SJSA1 (cell line): Measurements from ENCODE around the gene KLF2. TPM values are rescaled to one million over a fixed set of nuclear protein-coding genes. Genes with fewer than 3 reads are reported as not detected.

Source experiments
- DNase-seq, 2 experiments: peaks; one replicate each; pipeline ENCODE4 v3.0.0-alpha.2; 2015 to 2020; ENCODE audit warnings: low spot score in 2 of 2, low read depth in 1 of 2
- H3K27ac ChIP-seq: fragments of 250-450 bp; sonication (Bioruptor Pico); 2 replicates; pipeline ENCODE4 v1.5.1; 2020; ENCODE audit warnings: mild to moderate bottlenecking, moderate library complexity
- H3K27me3 ChIP-seq: fragments of 250-450 bp; sonication (Bioruptor Pico); replicated peaks from 2 replicates; pipeline ENCODE4 v1.5.1; 2020; ENCODE audit warnings: mild to moderate bottlenecking, moderate library complexity
- H3K36me3 ChIP-seq: fragments of 250-450 bp; sonication (Bioruptor Pico); 2 replicates; pipeline ENCODE4 v1.5.1; 2020; ENCODE audit warnings: mild to moderate bottlenecking
- H3K4me1 ChIP-seq: fragments of 250-450 bp; sonication (Bioruptor Pico); replicated peaks from 2 replicates; pipeline ENCODE4 v1.6.1; 2021; ENCODE audit warnings: mild to moderate bottlenecking
- H3K4me3 ChIP-seq: fragments of 250-450 bp; sonication (Bioruptor Pico); 2 replicates; pipeline ENCODE4 v1.5.1; 2020; ENCODE audit warnings: mild to moderate bottlenecking
- H3K9me3 ChIP-seq: fragments of 250-450 bp; sonication (Bioruptor Pico); replicated peaks from 2 replicates; pipeline ENCODE4 v1.5.1; 2020; ENCODE audit warnings: mild to moderate bottlenecking
- total RNA-seq: library from RNA; depleted of rRNA; stranded (reverse); fragments of >200 nt; shearing (Covaris generic); gene quantifications from 2 replicates; pipeline ENCODE4 v1.2.3, GENCODE V29; 2014

Gene KLF2
- total RNA-seq, 1 experiment from 2014 or later = 15.2 TPM

DNA sequence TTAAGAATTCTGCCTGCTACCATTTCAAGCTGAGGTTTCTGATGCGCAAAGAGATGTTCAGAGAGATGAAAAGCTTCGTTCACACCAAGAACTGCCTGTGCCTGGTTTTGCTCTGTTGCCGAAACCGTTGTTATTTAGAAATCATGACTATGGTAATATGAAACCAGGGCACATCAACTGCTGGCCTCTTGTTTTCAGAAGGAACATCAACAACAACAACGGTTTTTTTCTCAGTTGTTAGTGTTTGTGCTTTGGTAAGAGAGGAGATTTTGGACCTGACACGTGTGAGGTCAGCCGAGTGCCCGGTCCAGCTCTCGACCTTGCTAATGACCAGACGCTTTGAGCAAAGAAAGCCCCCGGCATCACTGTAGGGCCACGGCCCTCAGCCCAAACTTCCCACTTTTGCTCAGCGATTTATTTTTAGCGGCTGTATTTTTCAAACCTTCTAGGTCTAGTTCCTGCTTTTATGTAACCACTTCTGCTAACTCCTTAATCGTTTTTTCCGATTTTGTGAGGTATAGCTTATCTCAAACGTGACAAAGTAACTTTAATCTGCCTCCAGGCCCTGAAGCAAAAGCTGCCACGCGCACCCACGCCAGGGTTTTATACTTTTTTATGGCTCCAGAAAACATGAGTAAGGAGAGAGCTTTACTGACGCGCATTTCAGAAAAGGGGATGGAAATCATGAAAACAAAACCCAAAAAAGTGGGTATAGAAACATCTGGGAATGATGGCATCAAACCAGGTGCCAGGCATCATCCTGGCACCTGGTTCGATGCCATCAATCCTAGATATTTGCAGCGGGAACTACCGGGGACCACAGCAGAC lies 42.0 kb downstream of the KLF2 start:
- no peak overlapping the region for H3K4me3 ChIP-seq
- no peaks in the 10 kb centered on the region for H3K9me3 ChIP-seq
- no peak overlapping the region for H3K27ac ChIP-seq
- DNase-seq = no peak
- no peaks in the 10 kb centered on the region for H3K36me3 ChIP-seq
- no peaks in the 10 kb centered on the region for H3K27me3 ChIP-seq
- peaks cover 34% of the 10 kb centered on the region for H3K4me1 ChIP-seq

DNA sequence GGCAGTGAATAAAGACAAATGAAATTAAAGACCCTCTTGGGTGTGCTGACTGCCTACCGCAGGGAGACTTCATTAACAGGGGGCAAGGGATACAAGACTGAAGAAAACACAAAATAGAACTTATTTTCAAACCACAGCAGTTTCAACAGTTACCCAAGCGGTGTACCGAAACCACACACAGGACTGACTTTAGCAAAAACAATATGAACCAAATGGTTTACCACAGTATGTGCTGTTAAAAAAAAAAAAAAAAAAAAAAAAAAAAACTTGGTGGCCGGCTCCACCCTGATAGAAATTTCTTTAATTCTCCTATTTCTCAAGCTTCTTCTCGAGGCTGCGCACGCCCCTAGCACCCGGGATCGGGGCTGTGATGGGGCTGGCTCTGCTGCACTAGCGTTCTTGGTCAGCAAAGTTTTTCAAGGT lies 42.6 kb downstream of the KLF2 start:
- no peak overlapping the region for H3K27ac ChIP-seq
- H3K36me3 ChIP-seq = no peaks in the 10 kb centered on the region
- DNase-seq = no peak
- peaks cover 40% of the 10 kb centered on the region for H3K4me1 ChIP-seq
- H3K27me3 ChIP-seq = no peaks in the 10 kb centered on the region
- no peak overlapping the region for H3K4me3 ChIP-seq
- no peaks in the 10 kb centered on the region for H3K9me3 ChIP-seq

DNA sequence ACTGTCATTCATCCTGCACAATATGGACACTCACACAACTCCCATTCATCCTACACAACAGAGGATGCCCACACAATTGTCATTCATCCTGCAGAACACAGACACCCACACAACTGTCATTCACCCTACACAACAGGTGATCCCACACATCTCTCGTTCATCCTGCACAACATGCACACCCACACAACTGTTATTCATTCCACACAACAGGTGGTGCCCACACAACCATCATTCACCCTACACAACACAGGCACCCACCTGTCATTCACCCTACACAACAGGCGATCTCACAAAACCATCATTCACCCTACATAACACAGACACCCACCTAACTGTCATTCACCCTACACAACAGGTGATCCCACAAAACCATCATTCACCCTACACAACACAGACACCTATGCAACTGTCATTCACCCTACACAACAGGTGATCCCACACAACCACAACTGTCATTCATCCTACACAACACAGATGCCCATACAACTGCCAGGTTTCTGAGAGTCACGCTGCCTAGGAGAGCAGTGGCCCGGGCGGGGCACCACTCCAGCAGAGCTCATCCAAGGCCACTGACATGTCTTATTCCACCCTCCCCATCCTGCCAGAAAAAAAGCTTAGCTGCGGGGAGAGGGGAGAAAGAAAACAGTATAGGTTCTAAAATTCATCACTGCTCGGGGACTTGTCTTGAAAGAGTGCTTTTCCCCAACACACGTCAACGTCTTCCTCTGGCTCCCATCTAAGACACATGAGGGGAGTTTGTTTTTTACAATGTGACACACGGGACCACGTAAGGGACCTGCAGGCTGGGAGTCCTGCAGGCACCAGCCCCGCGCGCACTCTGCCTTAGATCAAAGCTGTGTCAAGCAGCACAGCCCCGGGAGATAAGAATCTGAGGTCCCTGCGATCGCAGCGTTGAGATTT lies 44.0 kb downstream of the KLF2 start:
- no peaks in the 10 kb centered on the region for H3K36me3 ChIP-seq
- no peak for DNase-seq
- no peak overlapping the region for H3K27ac ChIP-seq

DNA sequence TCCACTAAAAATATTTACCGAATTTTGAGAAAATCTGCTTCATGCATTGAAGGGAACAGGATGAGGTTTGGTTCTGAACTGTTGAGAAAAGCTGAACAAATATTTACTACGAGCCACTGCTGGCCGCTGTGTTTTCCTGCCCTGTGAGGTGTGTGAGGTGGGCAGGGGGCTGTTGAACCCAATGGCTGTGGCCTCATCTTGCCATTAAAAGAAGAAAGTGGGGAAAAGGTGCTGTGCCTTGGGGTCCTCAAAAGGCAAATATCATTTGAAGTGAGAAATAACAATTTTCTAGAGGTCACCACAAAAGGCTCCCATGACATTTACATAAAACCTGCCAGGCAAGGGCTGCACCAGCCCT lies 44.7 kb downstream of the KLF2 start:
- H3K9me3 ChIP-seq = no peaks in the 10 kb centered on the region
- H3K27ac ChIP-seq = no peak overlapping the region
- no peaks in the 10 kb centered on the region for H3K36me3 ChIP-seq
- no peak overlapping the region for H3K4me3 ChIP-seq
- H3K27me3 ChIP-seq = no peaks in the 10 kb centered on the region
- no peak for DNase-seq
- peaks cover 60% of the 10 kb centered on the region for H3K4me1 ChIP-seq

More for the DNA sequence above, 44.0 kb downstream of the KLF2 start:
- H3K4me3 ChIP-seq = no peak overlapping the region
- H3K4me1 ChIP-seq = peaks cover 54% of the 10 kb centered on the region
- H3K9me3 ChIP-seq = no peaks in the 10 kb centered on the region
- H3K27me3 ChIP-seq = no peaks in the 10 kb centered on the region

DNA sequence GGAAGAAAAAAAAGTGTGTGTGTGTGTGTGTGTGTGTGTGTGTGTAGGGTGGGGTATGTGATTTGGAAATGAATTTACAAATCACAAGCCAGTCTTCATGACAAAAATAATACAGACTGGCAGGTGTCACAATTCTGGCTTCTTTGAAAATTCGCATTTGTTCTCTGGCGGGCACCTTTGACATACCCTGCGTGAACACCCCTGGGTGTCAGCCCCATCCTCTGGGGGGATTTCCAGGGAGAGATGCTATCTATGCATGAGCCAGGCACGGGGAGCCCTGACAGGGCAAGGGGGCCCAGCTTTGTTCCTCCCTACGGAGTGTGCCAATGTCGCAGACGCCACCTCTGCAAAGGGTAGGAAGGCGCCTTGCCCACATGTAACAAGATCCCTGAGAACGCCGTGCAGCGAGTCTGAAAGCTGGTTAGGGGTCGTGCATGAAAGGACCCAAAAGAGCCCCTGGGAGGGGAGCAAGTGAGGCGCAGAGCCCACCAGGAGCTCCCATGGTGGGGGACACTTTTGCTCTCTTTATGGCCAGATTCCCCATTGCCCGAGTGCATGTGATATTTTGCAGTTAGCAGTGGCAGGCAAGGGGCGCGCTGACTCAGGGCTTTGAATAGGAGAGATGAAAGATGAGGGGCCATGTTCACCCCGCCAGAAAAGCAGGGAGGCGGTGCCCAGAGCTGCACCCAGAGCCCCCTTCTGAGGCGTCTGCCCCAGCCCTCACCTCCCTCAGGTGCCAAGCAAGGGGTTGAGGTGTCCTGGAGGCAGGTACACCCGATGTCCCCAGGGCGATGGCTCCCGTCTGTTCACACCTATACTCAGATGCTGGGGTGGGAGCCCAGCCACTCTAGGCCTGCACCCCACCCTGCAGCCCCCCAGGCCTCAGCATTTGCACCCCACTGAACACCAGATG lies 45.3 kb downstream of the KLF2 start:
- H3K27ac ChIP-seq = peak overlapping the region; percentile 89
- DNase-seq = no peak
- peaks cover 66% of the 10 kb centered on the region for H3K4me1 ChIP-seq
- H3K4me3 ChIP-seq = no peak overlapping the region
- H3K9me3 ChIP-seq = no peaks in the 10 kb centered on the region
- H3K36me3 ChIP-seq = peaks cover 5% of the 10 kb centered on the region; the same call in 1 of the 2 replicates
- H3K27me3 ChIP-seq = no peaks in the 10 kb centered on the region

DNA sequence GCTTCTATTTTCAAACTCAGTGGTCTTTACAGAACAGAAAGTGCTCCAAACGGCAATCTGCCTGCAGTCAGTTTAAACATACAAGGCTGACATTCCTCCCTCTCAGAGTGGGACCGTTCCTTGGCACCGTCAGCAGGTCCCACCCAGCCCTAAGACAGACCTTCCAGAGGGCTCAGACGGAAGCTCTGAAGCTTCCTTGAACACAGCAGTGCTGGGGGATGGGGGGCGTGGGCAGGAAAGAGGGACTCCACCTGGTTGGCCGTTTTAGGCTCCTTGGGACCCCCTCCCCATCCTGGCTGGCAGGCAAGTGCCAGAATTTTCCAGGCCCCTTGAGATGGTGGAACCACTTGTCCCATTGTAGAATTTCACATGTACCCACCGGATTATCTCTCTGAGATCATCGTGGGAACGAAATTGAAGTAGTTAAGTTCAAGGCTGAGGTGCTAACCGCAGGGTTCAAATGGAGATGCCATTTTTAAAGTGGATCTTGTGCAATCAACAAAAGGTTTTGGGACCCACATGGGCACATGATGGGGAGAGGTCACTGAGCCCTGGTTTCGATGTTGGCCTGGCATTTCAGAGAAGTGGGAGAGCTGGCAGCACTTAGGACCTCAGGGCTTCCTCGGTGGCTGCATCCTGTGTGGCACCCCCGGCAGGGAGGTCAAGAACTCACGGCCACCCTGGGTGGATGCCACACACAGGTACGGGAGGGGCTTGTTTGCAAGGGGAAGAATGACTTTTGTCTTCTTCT lies 46.2 kb downstream of the KLF2 start:
- no peak overlapping the region for H3K4me3 ChIP-seq

DNA sequence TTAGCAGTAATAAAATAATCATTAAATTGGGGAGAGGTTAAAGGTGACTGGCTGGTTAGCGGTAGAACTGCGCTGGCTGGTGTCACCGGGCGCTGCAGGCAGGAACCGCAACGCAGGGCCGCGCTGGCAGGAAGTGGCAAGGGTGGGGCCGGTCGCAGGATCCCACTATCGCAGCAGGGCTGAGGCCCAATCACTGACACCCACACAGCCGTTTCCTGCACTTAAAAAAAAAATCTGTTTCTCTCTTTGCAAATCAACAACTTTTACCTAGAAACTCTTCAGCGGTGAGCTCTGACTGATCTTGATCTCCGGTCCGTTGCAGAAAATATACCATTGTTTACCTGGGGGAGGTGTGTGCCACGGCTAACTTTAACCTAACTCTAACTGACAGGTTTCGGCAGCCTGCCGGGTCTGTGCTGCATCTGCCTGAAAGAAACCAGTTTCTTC lies 46.9 kb downstream of the KLF2 start:
- Histone ChIP-seq H3K4me1 (peaks cover 71% of the 10 kb centered on the region), H3K9me3 (no peaks in the 10 kb centered on the region), H3K36me3 (peaks cover 18% of the 10 kb centered on the region), H3K4me3 (no peak overlapping the region), H3K27ac (peak overlapping the region; percentile 89), H3K27me3 (no peaks in the 10 kb centered on the region)
- peak in 1 of 2 experiments; percentile 83 for DNase-seq

More for the DNA sequence above, 46.2 kb downstream of the KLF2 start:
- Histone ChIP-seq H3K36me3 (peaks cover 11% of the 10 kb centered on the region), H3K4me1 (peaks cover 71% of the 10 kb centered on the region), H3K9me3 (no peaks in the 10 kb centered on the region), H3K27me3 (no peaks in the 10 kb centered on the region), H3K27ac (peak overlapping the region; percentile 89)
- peak; percentile 93 to 97 for DNase-seq

DNA sequence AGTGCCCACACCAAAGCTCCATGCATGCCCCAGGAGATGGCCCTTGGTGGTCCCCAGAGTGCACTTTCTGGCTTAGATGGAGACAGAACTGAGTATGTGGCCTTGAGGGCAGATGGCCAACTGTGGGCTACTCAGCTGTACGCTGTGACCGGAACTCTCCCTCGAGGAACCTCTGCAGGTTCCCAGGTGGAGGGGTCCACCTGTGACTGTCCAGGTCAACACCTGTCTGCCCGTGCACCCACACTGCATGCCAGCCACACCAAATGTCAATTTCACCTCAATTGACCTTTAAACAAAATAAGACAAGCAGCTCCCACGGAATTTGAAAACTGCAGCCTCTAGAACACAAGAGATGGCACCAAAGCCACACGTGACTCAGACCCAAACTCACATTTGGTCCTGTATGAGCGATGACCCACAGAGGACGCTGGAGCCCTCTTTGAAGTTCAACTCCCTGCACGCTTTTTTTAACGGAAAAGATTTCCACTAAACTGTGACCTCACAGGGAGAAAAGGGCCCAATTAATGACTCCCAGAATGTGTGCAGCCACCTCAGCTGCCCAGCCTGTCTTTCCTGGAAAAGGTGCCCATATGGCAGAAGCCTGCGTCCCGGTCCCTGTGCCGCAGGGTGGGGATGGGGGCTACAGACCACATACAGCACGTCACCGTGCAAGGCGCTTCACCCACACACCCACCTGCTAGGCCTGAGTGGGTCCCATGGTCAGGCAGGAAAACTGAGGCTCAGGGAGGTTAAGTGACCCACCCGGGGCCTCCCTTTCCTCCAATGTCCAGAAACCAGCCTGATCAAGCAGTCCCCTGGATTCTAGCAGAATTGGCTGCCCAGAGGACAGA lies 47.7 kb downstream of the KLF2 start:
- Histone ChIP-seq H3K4me3 (no peak overlapping the region), H3K4me1 (peaks cover 66% of the 10 kb centered on the region), H3K27ac (peak overlapping the region; percentile 89), H3K36me3 (peaks cover 24% of the 10 kb centered on the region), H3K27me3 (no peaks in the 10 kb centered on the region), H3K9me3 (no peaks in the 10 kb centered on the region)
- peak; percentile 72 to 74 for DNase-seq

DNA sequence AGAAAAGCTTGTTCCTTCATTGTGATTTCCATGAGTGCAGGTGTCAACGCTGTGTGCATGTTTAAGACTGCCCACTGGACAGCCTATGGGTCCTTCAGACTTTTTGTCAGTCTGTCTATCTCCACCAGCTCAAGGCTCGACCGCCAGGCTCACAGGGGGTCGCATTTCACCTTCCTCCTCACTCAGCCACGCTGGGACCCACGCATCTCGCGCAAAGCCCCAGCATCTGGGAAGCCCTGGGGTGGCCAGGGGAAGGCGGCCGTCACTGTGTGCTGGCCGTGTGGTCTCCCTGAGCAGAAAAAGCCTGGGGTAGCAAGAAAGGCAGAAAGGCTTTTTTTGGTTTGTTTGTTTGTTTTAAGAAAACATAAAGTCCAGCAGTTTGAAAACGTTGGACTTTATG lies 48.5 kb downstream of the KLF2 start:
- H3K9me3 ChIP-seq = no peaks in the 10 kb centered on the region
- H3K36me3 ChIP-seq = peaks cover 28% of the 10 kb centered on the region
- H3K4me3 ChIP-seq = no peak overlapping the region
- H3K27ac ChIP-seq = peak overlapping the region; percentile 89
- peaks cover 62% of the 10 kb centered on the region for H3K4me1 ChIP-seq
- no peak for DNase-seq
- no peaks in the 10 kb centered on the region for H3K27me3 ChIP-seq

DNA sequence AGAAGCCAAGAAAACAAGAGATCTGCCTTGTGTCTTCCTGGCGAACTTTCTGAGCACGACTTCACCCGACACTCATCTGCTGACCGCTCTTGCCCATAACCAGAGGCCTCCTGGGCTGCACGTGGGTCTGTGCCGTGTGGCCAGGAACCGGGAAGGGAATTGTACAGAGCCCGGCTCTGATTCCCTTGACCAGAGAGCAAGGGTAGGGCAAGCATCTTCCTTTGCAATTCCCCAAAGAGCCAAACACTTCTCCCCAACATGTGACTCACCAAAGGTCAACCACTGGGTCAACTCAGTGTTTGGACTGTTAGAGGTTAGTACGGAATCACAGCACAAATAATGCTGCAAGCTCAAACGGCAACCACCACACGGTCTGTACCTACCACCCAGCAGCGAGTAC lies 48.9 kb downstream of the KLF2 start:
- DNase-seq = peak; percentile 87 to 92
- H3K9me3 ChIP-seq = no peaks in the 10 kb centered on the region
- no peak overlapping the region for H3K4me3 ChIP-seq
- peaks cover 28% of the 10 kb centered on the region for H3K36me3 ChIP-seq
- H3K27me3 ChIP-seq = no peaks in the 10 kb centered on the region
- H3K4me1 ChIP-seq = peaks cover 57% of the 10 kb centered on the region
- peak overlapping the region; percentile 89 for H3K27ac ChIP-seq

DNA sequence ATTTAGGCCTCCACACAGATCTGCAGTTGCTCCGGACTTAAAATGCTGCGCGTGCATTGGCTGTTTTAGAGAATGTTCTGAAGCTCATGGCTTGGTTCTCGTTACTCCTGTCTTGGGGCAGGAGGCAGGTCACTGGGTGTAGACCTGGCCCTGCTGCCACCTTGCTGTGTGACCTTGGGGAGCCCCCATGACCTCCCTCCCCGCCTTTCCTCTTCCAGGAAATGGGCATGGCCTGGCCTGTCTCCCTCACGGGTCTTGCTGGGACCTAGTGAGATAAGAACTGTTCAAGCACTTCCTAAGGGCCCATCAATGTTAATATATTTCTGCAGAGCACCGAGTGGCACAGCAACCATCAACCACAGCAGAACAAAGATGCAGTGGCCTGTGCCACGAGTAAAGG lies 49.4 kb downstream of the KLF2 start:
- H3K4me3 ChIP-seq = no peak overlapping the region
- H3K9me3 ChIP-seq = no peaks in the 10 kb centered on the region
- no peak for DNase-seq
- peak overlapping the region; percentile 89 for H3K27ac ChIP-seq
- peaks cover 57% of the 10 kb centered on the region for H3K4me1 ChIP-seq
- no peaks in the 10 kb centered on the region for H3K27me3 ChIP-seq
- H3K36me3 ChIP-seq = peaks cover 28% of the 10 kb centered on the region

DNA sequence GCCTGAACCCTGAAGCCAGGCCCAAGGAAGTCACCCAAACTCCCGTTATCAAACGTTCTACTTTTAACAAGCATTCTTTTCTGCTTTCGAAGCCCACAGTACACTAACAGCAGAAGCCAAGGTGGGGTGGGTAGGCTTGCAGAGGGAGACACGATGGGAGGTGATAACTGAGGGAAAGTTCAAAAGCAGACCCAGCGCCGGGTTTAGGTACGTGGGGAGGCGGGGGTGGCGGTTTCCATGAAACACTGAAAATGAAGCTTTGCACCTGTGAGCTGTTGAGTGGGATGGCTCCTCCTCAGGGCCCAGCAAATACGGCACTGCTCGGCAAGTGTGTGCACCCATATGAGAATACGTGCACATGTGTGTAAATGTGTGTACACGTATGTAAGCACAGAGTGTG lies 49.8 kb downstream of the KLF2 start:
- H3K9me3 ChIP-seq = no peaks in the 10 kb centered on the region
- H3K4me1 ChIP-seq = peaks cover 57% of the 10 kb centered on the region
- no peaks in the 10 kb centered on the region for H3K27me3 ChIP-seq
- H3K36me3 ChIP-seq = peaks cover 28% of the 10 kb centered on the region
- H3K27ac ChIP-seq = peak overlapping the region; percentile 89
- no peak for DNase-seq
- no peak overlapping the region for H3K4me3 ChIP-seq
